ENCODE results near the gene FBXL12. TPM values are rescaled to one million over a fixed set of nuclear protein-coding genes. Genes with fewer than 3 reads are reported as not detected.
A peak's percentile ranks its signal among the peaks of the same experiment; 100 is the strongest.
"Not testable (repeated sequence)": the region's sequence is repeated elsewhere in the genome, so short reads cannot be mapped to it uniquely, and the experiment has no call there.

Gene FBXL12
- polyA plus RNA-seq, 3 donors from 2014 or later = 12.2 to 17.2 (median 14.2) TPM

GRCh38 chr19:9834307-9834725 is 15.4 kb upstream of the FBXL12 start:
- DNase-seq = no peak
- H3K9me3 Mint-ChIP-seq = no peaks in the 10 kb centered on the region
- peak overlapping the region; percentile 93 to 96 (median 94) for H3K4me3 Mint-ChIP-seq
- peak overlapping the region; percentile 87 to 98 (median 92) for H3K27ac Mint-ChIP-seq
- H3K27me3 Mint-ChIP-seq (ENCODE audit: low read depth in 3 of 3) = peaks cover 5 to 10% (median 8%) of the 10 kb centered on the region in 3 donors
- peaks cover 0 to 7% (median 0%) of the 10 kb centered on the region in 3 donors for H3K36me3 Mint-ChIP-seq
- peaks cover 23 to 28% of the 10 kb centered on the region in 2 donors for H3K4me1 Mint-ChIP-seq

- H3K36me3 Mint-ChIP-seq = peaks cover 0 to 2% (median 0%) of the 10 kb centered on the region in 3 donors
- H3K9me3 Mint-ChIP-seq = no peaks in the 10 kb centered on the region
- peak overlapping the region; percentile 89 to 99 (median 98) for H3K27ac Mint-ChIP-seq
- H3K4me3 Mint-ChIP-seq = peak overlapping the region; percentile 100
- DNase-seq = no peak
- H3K4me1 Mint-ChIP-seq = peaks cover 31 to 40% of the 10 kb centered on the region in 2 donors
- H3K27me3 Mint-ChIP-seq (ENCODE audit: low read depth in 3 of 3) = peaks cover 2 to 4% (median 2%) of the 10 kb centered on the region in 3 donors
These were observed 9.7 kb upstream of the FBXL12 start for GRCh38 chr19:9828551-9829063.

GRCh38 chr19:9827289-9828238 is 8.7 kb upstream of the FBXL12 start, which contains the start of gene UBL5:
Gene UBL5, plus strand, starts transcription at chr19:9827918. Its CDS starts 420 bp downstream, at chr19:9828338.
- peaks cover 31 to 40% of the 10 kb centered on the region in 2 donors for H3K4me1 Mint-ChIP-seq
- peaks cover 0 to 3% (median 0%) of the 10 kb centered on the region in 3 donors for H3K36me3 Mint-ChIP-seq
- H3K4me3 Mint-ChIP-seq = peak within 1 kb of the TSS; percentile 100
- H3K9me3 Mint-ChIP-seq = no peaks in the 10 kb centered on the region
- DNase-seq = peak; percentile 87 to 89 (median 89)
- peaks cover 2 to 4% (median 2%) of the 10 kb centered on the region in 3 donors for H3K27me3 Mint-ChIP-seq (ENCODE audit: low read depth in 3 of 3)
- H3K27ac Mint-ChIP-seq = peak within 1 kb of the TSS; percentile 89 to 99 (median 98)

- H3K36me3 Mint-ChIP-seq = peaks cover 0 to 3% (median 0%) of the 10 kb centered on the region in 3 donors
- H3K27me3 Mint-ChIP-seq (ENCODE audit: low read depth in 3 of 3) = peaks cover 7 to 8% (median 7%) of the 10 kb centered on the region in 3 donors
- H3K9me3 Mint-ChIP-seq = no peaks in the 10 kb centered on the region
- peaks cover 37 to 39% of the 10 kb centered on the region in 2 donors for H3K4me1 Mint-ChIP-seq
- H3K4me3 Mint-ChIP-seq = no peak overlapping the region
- peak overlapping the region in 1 of 6 donors; percentile 62 for H3K27ac Mint-ChIP-seq
- no peak for DNase-seq
These were observed 4.9 kb upstream of the FBXL12 start for GRCh38 chr19:9823816-9824215.

DNA sequence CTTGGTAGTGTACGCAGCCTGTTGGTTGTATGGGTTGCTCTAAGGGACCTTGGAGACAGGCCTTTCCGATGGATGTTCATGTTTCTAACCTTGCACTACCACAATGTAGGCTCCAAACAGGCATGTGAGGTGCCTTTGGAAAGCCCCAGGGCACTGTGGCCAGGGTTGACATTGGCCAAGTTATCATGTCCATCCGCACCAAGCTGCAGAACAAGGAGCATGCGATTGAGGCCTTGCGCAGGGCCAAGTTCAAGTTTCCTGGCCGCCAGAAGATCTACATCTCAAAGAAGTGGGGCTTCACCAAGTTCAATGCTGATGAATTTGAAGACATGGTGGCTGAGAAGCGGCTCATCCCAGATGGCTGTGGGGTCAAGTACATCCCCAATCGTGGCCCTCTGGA is 1.2 kb upstream of the FBXL12 start:
- Mint-ChIP-seq H3K27ac (peak overlapping the region; percentile 30 to 95 (median 89)), H3K4me3 (peak overlapping the region in 3 of 5 donors; percentile 89 to 93 (median 89)), H3K4me1 (peaks cover 34 to 37% of the 10 kb centered on the region in 2 donors)
- not testable (repeated sequence) for H3K27me3 Mint-ChIP-seq (ENCODE audit: low read depth in 3 of 3); H3K36me3 Mint-ChIP-seq; DNase-seq; H3K9me3 Mint-ChIP-seq

DNA sequence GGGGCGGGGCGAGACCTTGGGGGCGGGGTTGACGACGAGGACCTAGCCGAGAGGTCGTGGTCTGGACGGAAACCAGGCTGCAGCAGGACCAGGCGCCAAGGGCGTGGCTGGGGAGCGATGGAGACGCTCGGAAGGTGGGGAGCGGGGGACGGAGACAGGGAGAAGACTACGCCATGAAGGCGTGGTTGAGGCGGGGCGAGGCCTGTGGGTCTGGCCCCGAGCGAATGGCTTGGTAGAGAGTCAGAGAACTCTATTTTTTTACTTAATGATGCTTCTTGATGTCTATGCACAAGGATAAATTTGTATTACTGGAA is 674 bp upstream of the FBXL12 start:
- peaks cover 4 to 10% (median 9%) of the 10 kb centered on the region in 3 donors for H3K27me3 Mint-ChIP-seq (ENCODE audit: low read depth in 3 of 3)
- H3K4me3 Mint-ChIP-seq = peak overlapping the region; percentile 88 to 93 (median 89)
- H3K9me3 Mint-ChIP-seq = no peaks in the 10 kb centered on the region
- peaks cover 4 to 12% (median 5%) of the 10 kb centered on the region in 3 donors for H3K36me3 Mint-ChIP-seq
- no peak for DNase-seq
- H3K27ac Mint-ChIP-seq = peak overlapping the region; percentile 89 to 95 (median 90)
- H3K4me1 Mint-ChIP-seq = peaks cover 39 to 42% of the 10 kb centered on the region in 2 donors

GRCh38 chr19:9818175-9818733 is 625 bp downstream of the FBXL12 start:
- Mint-ChIP-seq H3K27me3 (ENCODE audit: low read depth in 3 of 3) (peaks cover 4 to 10% (median 9%) of the 10 kb centered on the region in 3 donors), H3K9me3 (no peaks in the 10 kb centered on the region), H3K27ac (peak overlapping the region; percentile 89 to 95 (median 90)), H3K4me1 (peaks cover 42 to 45% of the 10 kb centered on the region in 2 donors), H3K36me3 (peaks cover 5 to 13% (median 9%) of the 10 kb centered on the region in 3 donors), H3K4me3 (peak overlapping the region; percentile 88 to 93 (median 89))
- DNase-seq = no peak

- Mint-ChIP-seq H3K9me3 (no peaks in the 10 kb centered on the region), H3K4me1 (peaks cover 13 to 27% of the 10 kb centered on the region in 2 donors), H3K27ac (no peak overlapping the region), H3K4me3 (no peak overlapping the region), H3K36me3 (peaks cover 6 to 18% (median 13%) of the 10 kb centered on the region in 3 donors), H3K27me3 (ENCODE audit: low read depth in 3 of 3) (no peaks in the 10 kb centered on the region)
- no peak for DNase-seq
These were observed 7.7 kb downstream of the FBXL12 start for GRCh38 chr19:9811139-9811538.

- peak overlapping the region in 4 of 6 donors; percentile 18 to 78 (median 50) for H3K27ac Mint-ChIP-seq
- peaks cover 6 to 13% (median 13%) of the 10 kb centered on the region in 3 donors for H3K36me3 Mint-ChIP-seq
- DNase-seq = peak in 1 of 3 donors; percentile 39
- no peaks in the 10 kb centered on the region for H3K9me3 Mint-ChIP-seq
- peak overlapping the region in 3 of 5 donors; percentile 1 to 18 (median 2) for H3K4me3 Mint-ChIP-seq
- peaks cover 4 to 16% of the 10 kb centered on the region in 2 donors for H3K4me1 Mint-ChIP-seq
- H3K27me3 Mint-ChIP-seq (ENCODE audit: low read depth in 3 of 3) = no peaks in the 10 kb centered on the region
These were observed 9.7 kb downstream of the FBXL12 start for GRCh38 chr19:9808855-9809824.

DNA sequence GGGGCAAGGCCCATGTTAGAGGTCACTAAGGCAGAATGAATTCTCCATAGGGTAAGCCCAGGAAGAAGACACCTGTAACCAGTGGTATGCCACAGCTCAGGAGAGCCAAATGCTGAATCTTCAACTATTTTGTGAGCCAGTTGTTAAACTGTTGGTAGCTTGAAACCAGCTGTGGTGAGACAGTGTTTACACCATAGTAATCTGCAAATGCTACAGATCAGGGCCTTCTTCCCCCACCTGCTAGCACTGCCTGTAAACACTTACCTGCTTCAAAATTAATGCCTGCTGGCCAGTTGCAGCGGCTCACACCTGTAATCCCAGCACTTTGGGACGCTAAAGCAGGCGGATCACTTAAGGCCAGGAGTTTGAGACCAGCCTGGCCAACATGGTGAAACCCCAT is 12.1 kb downstream of the FBXL12 start:
- Mint-ChIP-seq H3K4me3 (no peak overlapping the region), H3K27ac (peak overlapping the region in 1 of 6 donors; percentile 14), H3K27me3 (ENCODE audit: low read depth in 3 of 3) (peaks cover 0 to 1% (median 0%) of the 10 kb centered on the region in 3 donors), H3K9me3 (no peaks in the 10 kb centered on the region), H3K36me3 (peaks cover 6 to 9% (median 8%) of the 10 kb centered on the region in 3 donors), H3K4me1 (peaks cover 4 to 10% of the 10 kb centered on the region in 2 donors)
- DNase-seq = no peak

DNA sequence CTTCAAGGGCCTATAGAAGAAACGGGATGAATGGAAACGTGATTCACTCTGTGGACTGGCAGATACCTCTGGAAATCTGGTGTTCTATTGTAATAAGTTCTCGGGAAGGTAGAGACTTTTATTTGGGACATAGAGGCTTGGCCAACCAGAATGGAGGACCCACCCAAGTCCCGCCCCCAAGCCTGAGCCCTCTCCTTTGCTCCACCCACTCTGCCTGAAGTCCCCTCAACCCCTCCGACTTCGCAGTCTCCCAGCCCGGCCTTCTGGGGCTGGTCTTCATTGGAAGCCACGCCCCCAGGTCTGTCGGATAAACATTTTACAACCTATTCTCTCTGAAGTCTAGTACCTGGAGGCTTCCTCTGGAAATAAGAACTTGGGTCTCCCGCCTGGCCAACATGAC is 16.9 kb downstream of the FBXL12 start:
- Mint-ChIP-seq H3K4me1 (no peaks in the 10 kb centered on the region), H3K27ac (no peak overlapping the region), H3K27me3 (ENCODE audit: low read depth in 3 of 3) (peaks cover 0 to 1% (median 0%) of the 10 kb centered on the region in 3 donors), H3K36me3 (no peaks in the 10 kb centered on the region), H3K4me3 (no peak overlapping the region), H3K9me3 (no peaks in the 10 kb centered on the region)
- DNase-seq = no peak

GRCh38 chr19:9799162-9799561 is 19.7 kb downstream of the FBXL12 start:
- H3K27ac Mint-ChIP-seq = peak overlapping the region in 1 of 6 donors; percentile 9
- no peaks in the 10 kb centered on the region for H3K36me3 Mint-ChIP-seq
- peaks cover 5 to 8% of the 10 kb centered on the region in 2 donors for H3K4me1 Mint-ChIP-seq
- peaks cover 0 to 1% (median 0%) of the 10 kb centered on the region in 3 donors for H3K27me3 Mint-ChIP-seq (ENCODE audit: low read depth in 3 of 3)
- H3K4me3 Mint-ChIP-seq = no peak overlapping the region
- no peak for DNase-seq
- no peaks in the 10 kb centered on the region for H3K9me3 Mint-ChIP-seq

DNA sequence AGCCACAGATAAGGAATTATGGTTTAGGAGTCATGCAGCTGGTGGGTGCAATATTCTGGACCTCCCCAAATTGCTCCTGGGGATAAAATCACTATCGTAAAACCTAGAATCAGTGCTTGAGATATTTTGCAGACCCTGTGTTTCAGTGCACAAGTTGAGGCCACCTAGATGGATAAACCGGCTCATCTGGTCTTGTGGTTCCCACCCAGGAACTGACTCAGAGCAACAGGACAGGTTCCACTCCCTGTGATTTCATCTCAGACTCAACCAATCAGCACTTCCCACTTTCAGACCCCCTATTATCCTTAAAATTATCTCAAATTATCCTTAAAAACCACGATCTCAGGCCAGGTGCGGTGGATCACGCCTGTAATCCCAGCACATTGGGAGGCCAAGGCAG is 21.0 kb downstream of the FBXL12 start:
- Mint-ChIP-seq H3K36me3 (no peaks in the 10 kb centered on the region), H3K27me3 (ENCODE audit: low read depth in 3 of 3) (peaks cover 0 to 4% (median 1%) of the 10 kb centered on the region in 3 donors), H3K4me3 (no peak overlapping the region), H3K9me3 (no peaks in the 10 kb centered on the region), H3K4me1 (peaks cover 11 to 16% of the 10 kb centered on the region in 2 donors), H3K27ac (no peak overlapping the region)
- DNase-seq = no peak
